Astrocyte (in vitro differentiated cells and primary cell): ENCODE results near the gene PALM2AKAP2.

Experiments
- CTCF ChIP-seq: IDR thresholded peaks from 2 replicates; pipeline ENCODE4 v1.5.1; 2011; ENCODE audit warnings: low read depth, mild to moderate bottlenecking, inconsistent platforms, low read length, moderate library complexity; ENCODE audit not compliant: insufficient read depth
- EZH2 ChIP-seq: IDR thresholded peaks from 2 replicates; pipeline ENCODE4 v1.6.1; 2012; ENCODE audit warnings: mild to moderate bottlenecking, low read length, inconsistent platforms; ENCODE audit not compliant: insufficient read depth

- TF ChIP-seq CTCF (no peak), EZH2 (no peak)
Measured at GRCh38 chr9:109766351-109766750, 13.6 kb upstream of the PALM2AKAP2 start.
